Measurements from ENCODE around the gene RNF183.

The RNF183 gene

DNA sequence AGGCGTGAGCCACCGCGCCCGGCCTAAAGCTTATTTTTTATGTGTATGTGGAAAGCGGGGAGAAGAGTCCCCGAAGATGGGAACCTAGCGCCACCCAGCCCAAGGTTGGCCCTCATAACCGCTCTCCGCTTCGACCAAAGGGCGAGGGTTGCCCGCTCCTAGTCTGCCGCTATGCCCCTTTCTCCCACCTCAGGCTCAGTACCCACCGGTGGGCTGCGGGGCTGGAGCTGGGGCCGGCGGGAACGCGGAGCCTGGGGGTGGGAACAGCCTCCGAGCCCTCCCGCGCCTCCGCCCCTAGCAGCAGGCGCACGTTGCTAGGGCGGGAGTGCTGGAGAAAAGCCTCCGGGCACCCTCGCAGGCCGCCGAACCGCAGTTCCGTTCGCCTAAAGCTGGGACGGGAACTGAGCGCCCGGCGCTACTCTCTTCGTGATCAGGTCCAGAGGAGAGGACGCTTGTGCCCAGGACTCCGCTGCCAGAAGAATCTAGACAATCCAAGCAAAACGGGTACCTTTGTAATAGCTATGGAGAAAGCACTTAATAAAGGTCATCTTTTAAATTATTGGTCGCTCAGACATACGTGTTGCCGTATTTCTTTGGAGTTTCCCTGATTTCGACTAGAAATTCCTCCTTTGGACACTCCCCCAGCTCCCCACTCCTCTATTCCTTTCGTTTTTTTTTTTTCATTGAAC, 37.0 kb upstream of the RNF183 start, which contains the start of gene WDR31:
TSS of gene WDR31 (minus strand) at position 265 of the 689 bp plus-strand sequence. CDS start 8,253 bp downstream, outside the sequence.
- peak within 1 kb of the TSS; percentile 97 for H3K4me3 ChIP-seq (ENCODE audit: low read depth, low read length)
- TF ChIP-seq, protein P1, sequence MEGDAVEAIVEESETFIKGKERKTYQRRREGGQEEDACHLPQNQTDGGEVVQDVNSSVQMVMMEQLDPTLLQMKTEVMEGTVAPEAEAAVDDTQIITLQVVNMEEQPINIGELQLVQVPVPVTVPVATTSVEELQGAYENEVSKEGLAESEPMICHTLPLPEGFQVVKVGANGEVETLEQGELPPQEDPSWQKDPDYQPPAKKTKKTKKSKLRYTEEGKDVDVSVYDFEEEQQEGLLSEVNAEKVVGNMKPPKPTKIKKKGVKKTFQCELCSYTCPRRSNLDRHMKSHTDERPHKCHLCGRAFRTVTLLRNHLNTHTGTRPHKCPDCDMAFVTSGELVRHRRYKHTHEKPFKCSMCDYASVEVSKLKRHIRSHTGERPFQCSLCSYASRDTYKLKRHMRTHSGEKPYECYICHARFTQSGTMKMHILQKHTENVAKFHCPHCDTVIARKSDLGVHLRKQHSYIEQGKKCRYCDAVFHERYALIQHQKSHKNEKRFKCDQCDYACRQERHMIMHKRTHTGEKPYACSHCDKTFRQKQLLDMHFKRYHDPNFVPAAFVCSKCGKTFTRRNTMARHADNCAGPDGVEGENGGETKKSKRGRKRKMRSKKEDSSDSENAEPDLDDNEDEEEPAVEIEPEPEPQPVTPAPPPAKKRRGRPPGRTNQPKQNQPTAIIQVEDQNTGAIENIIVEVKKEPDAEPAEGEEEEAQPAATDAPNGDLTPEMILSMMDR (conservative IDR thresholded peaks at IDR 0.05; ENCODE audit: low read depth, low read length) = no peak
- peak; percentile 94 for DNase-seq (ENCODE audit: low read depth)

DNA sequence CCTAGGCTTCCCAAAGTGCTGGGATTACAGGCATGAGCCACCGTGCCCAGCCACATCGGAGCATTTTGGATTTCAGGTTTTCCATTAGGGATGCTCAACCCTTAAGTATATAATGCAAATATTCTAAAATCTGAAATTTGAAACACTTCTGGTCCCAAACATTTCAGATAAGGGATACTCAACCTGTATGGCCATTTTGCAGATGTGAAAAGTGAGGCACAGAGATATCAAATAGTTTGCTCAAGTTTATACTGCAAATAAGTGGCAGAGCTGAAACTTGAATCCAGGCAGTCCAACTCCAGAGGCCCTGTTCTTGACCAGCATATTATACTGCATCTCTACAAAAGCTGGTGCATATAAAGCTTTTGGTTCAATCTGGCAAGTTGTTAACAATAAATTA, 34.5 kb upstream of the RNF183 start:
- no peak for DNase-seq (ENCODE audit: low read depth)
- TF ChIP-seq, protein P1 (conservative IDR thresholded peaks at IDR 0.05; ENCODE audit: low read depth, low read length) = no peak
- no peak overlapping the region for H3K4me3 ChIP-seq (ENCODE audit: low read depth, low read length)

DNA sequence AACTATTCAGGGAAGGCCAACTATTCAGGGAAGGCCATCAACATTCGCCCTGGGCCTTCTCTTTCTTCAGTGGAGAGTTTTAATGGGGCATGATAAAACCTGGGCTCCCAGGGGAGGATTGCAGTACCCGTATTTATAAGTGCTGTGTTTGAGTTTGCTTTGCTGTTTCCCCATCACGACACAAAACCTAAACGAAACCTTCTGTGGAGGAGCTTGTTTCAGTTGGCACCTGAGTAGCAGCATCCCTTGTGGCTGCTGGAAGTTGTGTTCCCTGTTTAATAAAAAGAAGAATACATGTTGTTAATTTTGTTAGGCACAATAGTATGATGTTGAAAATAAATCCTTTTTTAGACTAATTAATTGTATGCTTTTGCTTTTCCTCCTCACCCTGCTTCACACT, 28.6 kb upstream of the RNF183 start:
- TF ChIP-seq, protein P1 (conservative IDR thresholded peaks at IDR 0.05; ENCODE audit: low read depth, low read length) = no peak
- H3K4me3 ChIP-seq (ENCODE audit: low read depth, low read length) = no peak overlapping the region
- DNase-seq (ENCODE audit: low read depth) = no peak

DNA sequence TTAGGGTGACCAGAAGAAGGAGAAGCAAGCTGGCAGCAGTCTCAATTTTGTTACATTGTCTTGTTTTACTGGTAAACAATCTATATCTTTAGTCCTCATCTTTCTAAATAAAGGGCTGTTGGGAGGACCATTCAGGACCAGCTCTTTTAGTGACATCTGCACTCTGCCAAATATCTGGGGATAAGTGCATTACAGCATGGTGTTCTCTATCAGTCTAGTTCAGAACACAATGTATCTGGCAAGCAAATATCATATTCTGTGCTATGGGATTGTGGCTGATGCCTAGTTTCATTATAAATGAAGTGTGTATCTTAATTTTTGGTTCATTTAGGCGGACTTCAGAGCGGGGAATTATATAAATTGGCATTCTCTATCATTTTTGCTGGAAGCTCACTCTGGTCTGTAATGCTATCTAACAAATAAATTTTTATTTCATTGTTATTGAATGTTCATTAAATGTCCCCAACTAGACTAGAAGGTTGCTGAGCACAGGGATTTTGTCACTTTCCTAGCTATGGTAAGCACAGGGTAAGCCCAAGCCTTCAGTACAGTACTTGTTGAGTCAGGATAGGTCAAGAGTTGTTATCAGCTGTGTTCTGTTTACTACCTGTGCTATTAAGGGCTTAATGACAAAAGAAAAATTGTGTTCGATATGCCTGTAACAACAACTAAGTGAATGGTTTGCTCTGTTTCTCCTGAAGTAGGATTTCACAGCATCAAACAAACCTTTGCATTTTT, 25.0 kb upstream of the RNF183 start:
- TF ChIP-seq, protein P1 (conservative IDR thresholded peaks at IDR 0.05; ENCODE audit: low read depth, low read length) = no peak
- DNase-seq (ENCODE audit: low read depth) = no peak
- H3K4me3 ChIP-seq (ENCODE audit: low read depth, low read length) = no peak overlapping the region

DNA sequence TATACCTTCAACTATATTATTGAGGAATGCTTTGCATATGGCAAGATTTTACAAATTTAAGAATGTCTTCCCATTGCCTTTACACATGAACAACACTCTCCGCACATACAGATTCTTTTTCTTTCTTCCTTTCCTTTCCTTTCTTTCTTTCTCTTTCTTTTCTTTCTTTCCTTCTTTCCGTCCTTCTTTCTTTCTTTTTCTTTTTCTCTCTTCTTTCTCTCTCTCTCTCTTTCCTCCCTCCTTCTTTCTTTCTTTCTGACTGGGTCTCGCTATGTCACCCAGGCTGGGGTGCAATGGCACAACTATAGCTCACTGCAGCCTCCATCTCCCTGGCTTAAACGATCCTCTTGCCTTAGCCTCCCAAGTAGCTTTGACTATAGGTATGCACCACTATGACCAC, 23.1 kb upstream of the RNF183 start:
- no peak overlapping the region for H3K4me3 ChIP-seq (ENCODE audit: low read depth, low read length)
- DNase-seq (ENCODE audit: low read depth) = no peak
- TF ChIP-seq, protein P1 (conservative IDR thresholded peaks at IDR 0.05; ENCODE audit: low read depth, low read length) = no peak

DNA sequence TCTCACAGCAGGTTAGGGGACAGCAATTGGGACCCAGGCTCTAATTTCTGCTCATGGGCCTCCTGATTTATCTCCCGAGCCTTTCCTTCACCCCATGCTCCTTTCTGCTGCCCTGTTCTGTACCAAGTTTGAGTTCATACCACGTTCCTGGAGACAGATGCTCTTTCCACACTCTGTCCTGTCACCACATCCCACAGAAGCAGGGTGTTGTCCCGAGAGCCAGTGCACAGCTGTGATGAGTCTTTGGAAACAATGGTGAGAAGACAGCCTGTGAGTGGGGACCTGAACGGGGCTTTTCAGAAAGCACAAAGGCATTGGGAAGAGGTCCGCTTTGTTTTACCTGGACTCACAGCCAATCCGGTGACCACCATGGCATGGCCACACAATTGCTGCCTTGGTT, 19.5 kb upstream of the RNF183 start:
- TF ChIP-seq, protein P1 (conservative IDR thresholded peaks at IDR 0.05; ENCODE audit: low read depth, low read length) = no peak
- no peak overlapping the region for H3K4me3 ChIP-seq (ENCODE audit: low read depth, low read length)
- DNase-seq (ENCODE audit: low read depth) = no peak

Measured in choroid plexus epithelial cell (primary cell).